Embryonic facial prominence (tissue), 1 donor: Measurements from ENCODE around the gene UMOD.

ENCODE experiments used
- DNase-seq: peaks from one replicate; pipeline ENCODE4 v3.0.0-alpha.2; 2016; ENCODE audit errors: extremely low spot score

UMOD gene

GRCh38 chr16:20363191-20363590 is 10.7 kb upstream of the UMOD start:
- no peak for DNase-seq

- DNase-seq = no peak
These were observed 7.5 kb upstream of the UMOD start for GRCh38 chr16:20359997-20360396.

- no peak for DNase-seq
These were observed 2.7 kb upstream of the UMOD start for GRCh38 chr16:20355114-20355782.

- DNase-seq = no peak
These were observed 864 bp upstream of the UMOD start for GRCh38 chr16:20353379-20353778.

GRCh38 chr16:20349615-20350014 is 2.9 kb downstream of the UMOD start:
- no peak for DNase-seq

- DNase-seq = no peak
These were observed 3.9 kb downstream of the UMOD start for GRCh38 chr16:20348365-20349185.

GRCh38 chr16:20347666-20348364 is 4.7 kb downstream of the UMOD start:
- no peak for DNase-seq

- DNase-seq = no peak
These were observed 7.9 kb downstream of the UMOD start for GRCh38 chr16:20344611-20345010.

GRCh38 chr16:20339744-20340143 is 12.8 kb downstream of the UMOD start:
- no peak for DNase-seq

GRCh38 chr16:20336955-20337354 is 15.6 kb downstream of the UMOD start:
- DNase-seq = no peak

GRCh38 chr16:20334396-20334795 is 18.1 kb downstream of the UMOD start:
- DNase-seq = no peak

- no peak for DNase-seq
These were observed 19.4 kb downstream of the UMOD start for GRCh38 chr16:20333120-20333519.

- DNase-seq = no peak
These were observed 20.1 kb downstream of the UMOD start for GRCh38 chr16:20332411-20332810.

GRCh38 chr16:20331635-20332034 is 20.9 kb downstream of the UMOD start:
- DNase-seq = no peak

- no peak for DNase-seq
These were observed 22.9 kb downstream of the UMOD start for GRCh38 chr16:20329392-20330138.

- DNase-seq = no peak
These were observed 25.0 kb downstream of the UMOD start, which contains the start of gene GP2 for GRCh38 chr16:20327444-20328041. TSS of gene GP2 (minus strand) at chr16:20327513. CDS start at chr16:20326431, 1,082 bp downstream.

- DNase-seq = no peak
These were observed 26.2 kb downstream of the UMOD start for GRCh38 chr16:20326321-20326720.

GRCh38 chr16:20325005-20325404 is 27.5 kb downstream of the UMOD start:
- DNase-seq = no peak

GRCh38 chr16:20323591-20324117 is 28.9 kb downstream of the UMOD start:
- no peak for DNase-seq

- no peak for DNase-seq
These were observed 29.8 kb downstream of the UMOD start for GRCh38 chr16:20322696-20323095.

GRCh38 chr16:20321671-20322070 is 30.8 kb downstream of the UMOD start:
- DNase-seq = no peak
